HG03439 (cell line): ENCODE results near the gene OLA1.

Experiments used
- ATAC-seq: cut with Tn5 transposase; IDR thresholded peaks from one replicate; pipeline ENCODE4 v1.9.1; 2021; ENCODE audit warnings: mild to moderate bottlenecking, moderate library complexity; ENCODE audit not compliant: unreplicated experiment

The OLA1 gene

DNA sequence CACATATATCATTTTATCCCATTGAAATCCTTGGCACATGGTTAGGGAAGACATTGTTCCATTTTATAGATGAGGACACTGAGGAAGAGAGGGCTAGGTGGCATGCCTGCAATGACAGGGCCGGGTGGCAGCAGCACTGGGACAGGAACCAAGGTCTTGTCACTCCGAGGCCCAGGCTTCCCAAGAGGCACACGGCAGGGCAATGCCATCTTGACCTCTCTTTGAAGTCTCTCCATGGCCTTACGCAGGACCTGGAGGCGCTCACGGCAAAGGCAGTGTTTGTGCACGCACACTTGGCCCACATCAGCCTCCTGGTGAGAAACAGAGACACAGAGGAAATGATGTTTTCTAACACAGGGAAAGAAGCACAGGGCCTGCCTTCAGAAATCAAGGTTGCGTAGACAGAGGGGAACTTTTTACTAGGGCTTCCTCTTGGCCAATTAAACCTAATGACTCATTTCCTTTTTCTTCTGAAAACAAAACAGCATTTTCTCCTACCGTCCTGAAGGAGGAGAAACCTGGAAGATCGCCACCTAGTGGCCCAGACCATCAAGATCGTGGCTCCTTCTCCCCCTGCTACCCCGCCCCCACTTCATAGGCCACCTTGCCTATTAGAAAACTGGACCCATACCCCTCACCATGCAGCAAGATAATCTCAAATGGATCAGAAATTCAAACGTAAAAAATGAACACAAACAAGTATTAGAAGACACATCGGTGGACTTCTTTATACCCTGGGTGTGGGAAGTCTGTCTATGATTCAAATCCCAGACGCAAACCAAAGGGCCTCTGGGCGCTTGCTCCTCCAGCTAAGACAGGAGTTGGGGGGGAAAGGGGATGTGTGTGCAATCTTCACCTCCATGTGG is 208.5 kb downstream of the OLA1 start:
- ATAC-seq: peak; percentile 97

DNA sequence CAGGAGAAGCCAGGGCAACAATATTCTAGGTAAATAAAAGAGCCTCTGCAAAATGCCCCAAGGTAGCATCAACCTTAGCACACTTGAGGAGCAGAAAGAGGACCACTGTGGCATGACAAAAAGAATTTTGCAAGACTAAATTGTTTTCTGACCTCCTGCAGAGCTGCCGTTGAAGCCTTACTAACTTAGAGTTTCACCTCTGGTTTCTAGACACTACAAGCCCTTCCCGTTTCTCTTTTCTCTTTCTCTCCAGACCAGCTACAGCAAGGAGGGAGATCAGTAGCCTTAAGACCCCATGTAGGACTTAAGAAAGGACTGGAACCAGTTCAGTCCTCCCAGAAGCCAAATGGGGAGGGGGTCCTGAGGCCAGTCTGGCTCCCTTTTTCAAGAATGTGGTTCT is 209.9 kb downstream of the OLA1 start:
- no peak for ATAC-seq

DNA sequence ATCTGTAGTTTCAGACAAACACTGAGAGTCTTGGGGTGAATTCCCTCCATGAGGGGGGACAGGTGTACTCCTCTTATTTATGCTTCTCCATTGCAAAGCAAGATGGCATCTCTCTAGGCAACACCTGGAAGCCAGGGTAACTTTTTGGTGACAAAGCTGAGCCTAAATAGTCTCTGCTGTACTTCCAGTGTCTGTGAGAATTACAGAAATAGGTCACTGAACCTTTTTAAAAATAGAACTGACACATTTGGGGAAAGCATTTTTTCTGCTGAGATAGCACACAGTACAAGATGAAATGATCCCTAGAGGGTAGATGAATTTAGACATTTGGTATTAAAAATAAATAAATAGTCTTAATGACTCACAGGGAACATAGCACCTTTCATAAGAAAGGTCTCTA is 211.5 kb downstream of the OLA1 start:
- ATAC-seq: no peak

DNA sequence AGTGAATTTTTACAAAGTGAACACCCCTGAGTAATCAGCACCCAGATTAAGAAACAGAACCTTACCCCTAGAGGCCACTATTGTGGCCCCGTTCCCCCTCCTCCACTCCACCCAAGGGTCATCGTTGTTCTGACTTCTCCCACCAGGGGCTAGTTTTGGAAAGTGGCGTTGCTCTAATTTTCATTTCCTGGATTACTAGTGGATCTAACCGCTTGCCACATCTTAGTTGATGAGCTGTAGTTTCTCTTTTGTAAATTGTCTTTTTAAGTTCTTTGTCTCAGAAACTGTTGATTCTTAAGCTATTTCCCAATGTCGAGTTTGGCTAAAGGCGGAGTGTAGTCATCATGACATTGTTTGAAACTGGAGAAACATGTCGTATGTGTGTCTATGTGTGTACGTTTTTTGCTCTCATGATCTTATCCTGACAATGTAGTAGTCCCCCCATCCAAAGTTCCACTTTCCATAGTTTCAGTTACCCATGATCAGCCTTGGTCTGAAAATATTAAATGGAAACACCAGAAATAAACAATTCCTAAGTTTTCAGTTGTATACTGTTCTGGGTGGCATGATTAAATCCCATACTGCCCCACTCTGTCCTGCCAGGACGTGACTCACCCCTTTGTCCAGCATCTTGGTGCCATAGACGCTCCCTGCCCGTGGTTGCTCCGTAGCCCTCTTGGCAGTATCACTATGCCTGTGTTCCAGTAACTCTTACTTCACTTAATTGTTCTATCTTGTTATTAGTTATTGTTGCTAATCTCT is 212.2 kb downstream of the OLA1 start:
- ATAC-seq: no peak

DNA sequence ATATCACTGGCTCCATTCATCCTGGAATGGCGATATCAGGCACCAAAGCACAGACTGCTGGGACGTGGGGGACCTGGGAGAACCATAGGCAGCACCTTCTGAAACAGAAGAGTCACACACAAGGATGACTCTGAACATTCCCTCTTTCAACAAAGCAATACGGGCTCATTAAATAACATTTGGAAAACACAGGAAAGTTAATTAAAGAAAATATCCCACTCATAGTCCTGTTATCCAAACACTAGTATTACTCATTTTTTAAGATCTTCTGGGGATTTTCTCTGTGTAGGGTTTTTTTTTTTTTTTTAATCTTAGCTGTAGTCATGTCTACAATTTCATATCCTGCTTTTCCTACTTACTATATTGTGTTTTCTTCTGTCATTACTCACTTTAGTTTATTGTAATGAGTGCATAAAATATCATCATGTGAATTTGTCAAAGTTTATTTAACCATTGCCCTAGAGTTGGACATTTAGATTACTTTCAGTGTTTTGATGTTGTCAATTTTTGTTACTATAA is 213.2 kb downstream of the OLA1 start:
- ATAC-seq: no peak

DNA sequence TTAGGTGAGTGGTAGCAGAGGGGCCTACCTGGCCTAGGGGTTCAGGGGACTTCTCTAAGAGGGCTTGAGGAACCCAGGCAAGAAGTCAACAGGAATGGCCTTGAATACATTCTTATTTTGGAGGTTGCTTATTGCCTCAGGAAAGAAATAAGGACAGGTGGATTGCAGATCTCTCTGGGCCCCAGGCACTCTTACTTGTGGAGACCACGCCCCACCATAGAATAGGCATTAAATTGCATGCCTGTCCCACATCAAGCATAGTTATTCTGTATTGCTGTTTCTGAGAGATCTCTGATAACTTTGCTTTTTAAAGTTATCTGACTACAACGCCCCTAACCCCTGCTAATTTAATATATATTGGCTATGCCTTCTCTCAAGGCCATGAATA is 215.2 kb downstream of the OLA1 start:
- ATAC-seq: no peak

DNA sequence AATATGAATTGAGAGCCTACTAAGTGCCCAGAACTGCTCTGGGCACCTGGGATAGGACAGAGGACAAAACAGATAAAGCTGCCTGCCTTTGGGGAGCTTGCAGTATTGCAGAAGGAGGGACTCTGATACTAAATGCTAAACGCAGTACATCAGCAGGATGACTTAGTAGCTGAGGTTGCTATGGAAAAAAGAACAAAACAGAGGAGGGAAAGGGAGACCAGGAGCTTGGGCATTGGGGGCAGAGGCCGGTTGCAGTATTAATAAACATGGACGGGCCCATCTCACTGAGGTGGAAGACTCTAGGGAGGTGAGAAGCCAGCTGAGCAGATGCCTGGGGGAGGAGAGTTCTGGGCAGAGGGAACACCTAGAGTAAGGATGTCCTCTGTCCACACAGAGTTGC is 217.1 kb downstream of the OLA1 start:
- no peak for ATAC-seq

DNA sequence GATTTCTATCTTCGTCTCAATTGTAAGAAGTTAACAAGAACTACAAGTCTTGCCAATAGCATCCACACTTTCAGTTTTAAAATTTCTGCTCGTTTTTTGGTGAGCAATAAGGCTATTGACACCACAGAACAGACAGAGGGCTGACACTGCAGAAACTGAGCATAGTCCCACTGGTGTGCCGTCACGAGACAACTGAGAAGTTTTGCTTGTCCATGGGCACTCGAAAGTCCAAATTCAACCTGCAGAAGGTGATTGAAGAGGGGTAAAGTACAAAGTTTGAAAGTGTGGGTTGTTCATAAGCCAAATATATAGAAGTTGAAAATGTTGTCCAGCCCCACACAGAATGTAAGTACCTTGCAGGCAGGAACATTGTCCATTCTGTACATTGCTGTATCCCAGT is 219.4 kb downstream of the OLA1 start:
- ATAC-seq: no peak

DNA sequence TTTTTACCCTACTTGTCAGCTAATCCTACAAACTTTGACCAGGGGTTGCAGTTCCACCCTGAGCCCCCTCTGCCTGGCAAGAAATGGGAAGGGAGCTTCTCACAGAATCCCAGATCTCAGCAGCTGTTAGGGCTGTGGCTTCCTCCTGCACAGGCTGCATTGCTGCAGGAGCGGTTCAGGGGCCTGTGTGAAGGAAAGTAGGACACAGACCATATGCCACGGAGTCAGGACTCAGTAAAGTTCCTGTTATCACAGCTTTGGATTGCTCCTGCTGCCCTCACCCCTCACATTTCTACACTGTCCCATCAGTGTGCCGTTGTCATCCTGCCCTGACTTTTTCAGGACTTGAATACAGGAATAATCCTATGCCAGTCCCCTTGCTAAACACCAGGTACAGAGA is 220.4 kb downstream of the OLA1 start:
- ATAC-seq: no peak

DNA sequence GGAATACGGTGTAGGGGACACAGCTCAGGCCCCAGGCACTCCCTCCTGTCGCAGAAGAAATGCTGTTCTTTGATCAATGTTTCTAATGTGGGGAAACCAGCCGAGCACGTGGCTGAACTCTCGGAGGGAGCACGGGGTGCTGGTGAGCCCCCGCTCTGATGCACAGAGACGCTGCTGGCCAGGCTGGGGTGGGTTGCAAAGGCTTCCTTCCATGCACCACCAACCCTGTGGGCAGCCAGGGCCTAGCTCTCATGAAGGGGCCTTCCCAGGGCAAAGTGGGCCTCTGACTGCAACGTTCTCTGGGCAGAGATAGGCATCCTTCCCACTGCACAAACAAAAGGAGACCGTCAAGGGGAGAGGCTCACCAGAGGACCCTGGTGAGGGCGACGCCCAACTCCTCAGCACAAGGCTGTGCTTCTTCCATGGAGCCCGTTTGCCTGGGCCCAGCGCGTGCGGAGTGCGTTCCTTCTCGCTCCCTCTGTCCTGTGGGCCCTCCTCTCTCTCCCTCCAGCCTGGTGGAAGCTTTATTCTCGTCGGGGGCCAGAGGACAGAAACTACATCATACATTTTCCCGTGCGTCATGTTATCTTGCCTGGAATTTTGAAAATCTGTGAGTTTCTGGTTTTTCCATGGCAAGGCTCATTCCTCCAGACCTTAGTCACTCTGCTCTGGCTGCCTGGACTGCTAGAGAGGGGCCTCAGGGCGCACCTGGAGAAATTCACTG is 222.0 kb downstream of the OLA1 start:
- no peak for ATAC-seq

DNA sequence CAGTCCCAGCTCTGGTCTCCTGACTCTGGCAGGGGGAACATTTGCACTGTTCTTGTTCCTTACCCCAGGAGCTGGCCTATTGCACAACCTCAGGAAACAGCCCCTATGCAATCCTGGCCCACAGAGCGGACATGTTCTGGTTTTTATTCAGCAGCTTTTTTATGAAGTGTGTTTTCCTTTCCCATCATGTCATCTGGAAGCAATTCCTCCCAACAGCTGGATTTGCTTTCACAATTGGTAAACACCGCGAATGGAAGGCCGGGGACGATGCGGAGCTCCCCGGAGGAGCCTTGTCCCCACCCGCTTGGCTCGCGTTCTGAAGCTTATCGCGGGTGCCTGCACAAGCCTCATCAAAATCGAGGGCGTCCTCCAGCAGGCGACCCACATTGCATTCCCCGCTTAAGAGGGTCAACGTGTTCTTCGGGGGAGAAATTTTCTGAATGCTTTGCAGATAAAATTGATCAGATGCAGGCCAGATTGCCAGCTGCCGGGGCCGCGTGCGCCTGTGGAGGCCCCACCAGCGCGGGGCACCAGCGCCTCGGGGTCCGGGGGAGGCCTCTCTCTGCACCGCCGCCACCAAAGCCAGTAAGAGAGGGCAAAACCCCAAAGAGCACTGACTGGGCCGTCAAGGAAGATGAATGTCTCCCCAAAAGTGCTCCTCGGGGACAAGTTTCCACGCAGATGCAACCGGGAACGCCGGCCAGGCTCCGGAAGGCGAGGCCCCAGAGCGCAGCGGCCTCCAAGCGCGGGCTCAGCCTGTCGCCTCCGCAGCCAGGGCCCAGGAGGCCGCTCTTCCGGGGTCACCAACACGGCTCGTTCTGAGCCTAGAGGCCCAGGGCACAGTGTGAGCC is 222.8 kb downstream of the OLA1 start:
- no peak for ATAC-seq

DNA sequence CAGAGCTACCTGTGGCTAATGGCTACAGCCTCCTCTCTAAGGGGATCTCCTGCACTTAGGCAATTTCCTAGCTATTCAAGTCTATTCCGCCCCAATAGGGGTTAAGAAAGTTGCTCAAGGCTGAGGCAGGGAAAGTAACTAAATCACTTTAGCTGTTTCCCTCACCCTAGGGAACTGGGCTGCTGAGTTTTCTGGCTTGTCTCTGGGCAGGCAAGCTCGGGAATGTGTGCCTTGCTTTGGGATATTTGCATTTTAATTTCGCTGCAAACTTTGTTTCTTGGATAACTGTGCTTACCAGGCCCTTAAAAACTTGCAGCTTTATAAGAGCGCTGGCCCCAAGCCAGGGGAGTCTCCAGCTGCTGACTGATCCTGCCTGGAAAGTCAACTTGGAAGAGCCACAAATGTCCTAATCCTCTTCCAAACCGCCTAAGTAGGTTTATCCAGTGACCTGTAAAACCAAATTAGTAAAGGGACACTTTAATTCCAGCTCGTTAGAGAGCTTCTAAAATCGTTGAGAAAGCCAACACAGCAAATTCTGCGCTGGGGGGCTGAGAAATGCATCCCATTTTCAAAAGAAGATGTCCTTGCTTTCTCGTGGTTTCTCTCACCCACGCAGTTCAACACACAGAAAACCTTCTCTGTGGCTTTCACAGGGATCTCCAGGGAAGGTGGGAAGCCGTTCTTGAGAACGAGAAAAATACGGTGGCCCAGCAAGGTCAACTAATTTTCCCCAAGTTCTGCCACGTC is 223.6 kb downstream of the OLA1 start:
- ATAC-seq: no peak

DNA sequence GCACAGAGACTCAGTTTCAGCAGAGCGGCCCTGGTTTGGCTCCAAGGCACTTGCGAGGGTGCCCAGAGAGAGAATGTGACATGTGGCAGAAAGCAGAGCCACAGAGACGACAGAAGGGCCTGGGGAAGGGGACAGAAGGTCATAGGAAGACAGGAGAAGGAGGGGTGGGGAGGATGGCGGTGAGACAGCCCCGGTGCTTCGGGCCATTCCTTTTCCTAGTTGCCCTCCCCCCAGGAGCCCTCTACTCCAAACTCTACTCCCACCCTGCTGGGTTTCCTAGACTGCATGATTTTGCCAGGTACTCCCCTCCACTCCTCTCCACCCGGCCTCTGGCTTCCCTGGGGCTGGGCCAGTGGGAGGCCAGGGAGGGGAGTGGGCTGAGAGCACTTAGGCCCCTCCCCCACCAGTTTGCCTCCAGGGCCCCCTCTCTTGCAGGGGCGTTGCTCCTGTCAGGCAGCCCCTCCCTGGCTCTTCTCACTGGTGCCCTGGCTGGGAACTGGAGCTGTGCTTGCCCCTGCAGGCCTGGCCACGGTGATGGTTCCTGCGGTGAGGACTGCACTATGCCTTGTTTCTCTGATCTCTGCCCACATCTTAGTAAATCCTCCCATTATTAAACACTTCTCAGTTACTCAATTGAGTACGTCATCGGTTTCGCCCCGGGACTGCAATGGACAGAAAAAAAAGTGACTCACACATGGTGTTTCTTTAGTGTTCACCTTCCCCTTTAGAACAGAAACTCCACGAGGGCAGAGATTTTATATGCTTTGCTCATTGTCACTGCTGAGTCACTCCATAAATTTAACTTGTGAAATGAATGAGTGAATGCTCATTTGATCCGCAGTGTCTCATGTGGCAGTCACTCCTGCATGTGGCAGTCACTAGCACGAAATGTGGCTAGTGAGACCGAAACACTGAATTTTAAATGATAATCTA is 224.5 kb downstream of the OLA1 start:
- peak; percentile 41 for ATAC-seq
